ENCODE measurements around the gene LRRC18.

LRRC18 gene

GRCh38 chr10:48958598-48959190, 19.1 kb upstream of the LRRC18 start:
- Histone ChIP-seq H3K4me3 (ENCODE audit: low read depth, low read length) (no peak overlapping the region), H3K27ac (no peak overlapping the region), H3K79me2 (no peaks in the 10 kb centered on the region), H3K36me3 (ENCODE audit: control insufficient read depth, insufficient read depth, low read length) (no peaks in the 10 kb centered on the region), H2AFZ (no peak overlapping the region), H3K9me3 (ENCODE audit: control insufficient read depth, low read length) (no peaks in the 10 kb centered on the region), H3K4me2 (ENCODE audit: low read length) (no peak overlapping the region), H3K27me3 (ENCODE audit: control insufficient read depth, insufficient read depth, low read length) (no peaks in the 10 kb centered on the region), H3K9ac (no peak overlapping the region), H3K4me1 (no peaks in the 10 kb centered on the region)
- no peak for TF ChIP-seq CTCF (IDR thresholded peaks at IDR 0.05)

DNA sequence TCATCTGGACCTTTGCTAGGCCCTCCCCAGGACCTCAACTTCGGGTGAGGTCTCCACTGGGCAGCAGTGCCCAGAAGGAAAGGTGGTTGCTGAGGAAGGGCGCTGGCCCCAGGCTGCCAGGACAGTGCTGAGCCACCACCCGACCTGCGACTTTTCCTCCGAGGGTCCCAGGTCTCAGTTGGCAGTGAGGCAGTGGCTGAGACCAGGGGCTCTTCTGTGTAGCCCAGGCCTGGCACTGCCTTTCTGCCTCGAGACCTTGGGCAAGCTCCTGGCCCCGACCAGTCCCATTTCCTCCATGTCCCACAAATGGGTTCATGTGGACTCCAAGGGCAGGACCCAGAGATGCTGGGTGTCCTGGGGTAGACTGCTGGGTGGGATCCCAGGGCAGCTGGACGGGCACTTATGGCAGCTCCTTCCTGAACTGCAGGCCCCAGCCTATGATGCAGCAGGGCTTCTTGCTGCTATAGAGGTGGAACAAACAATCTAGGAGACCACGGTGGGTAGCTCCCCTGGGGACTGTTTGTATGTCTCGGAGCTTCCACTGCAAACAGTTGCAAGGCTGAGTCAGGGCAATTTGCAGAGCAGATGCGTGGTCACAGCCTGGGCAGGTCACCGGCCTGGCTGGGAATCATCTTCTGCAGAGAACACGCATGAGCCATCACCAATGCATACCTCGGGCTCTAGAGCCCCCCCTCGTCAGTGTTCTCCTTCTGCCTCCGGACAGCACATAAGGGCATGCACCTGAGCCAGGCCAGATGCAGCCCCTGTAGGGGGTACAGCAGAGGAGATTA, 17.9 kb upstream of the LRRC18 start:
- Histone ChIP-seq H3K4me1 (no peaks in the 10 kb centered on the region), H3K4me2 (ENCODE audit: low read length) (no peak overlapping the region), H2AFZ (no peak overlapping the region), H3K27me3 (ENCODE audit: control insufficient read depth, insufficient read depth, low read length) (no peaks in the 10 kb centered on the region), H3K4me3 (ENCODE audit: low read depth, low read length) (no peak overlapping the region), H3K9me3 (ENCODE audit: control insufficient read depth, low read length) (no peaks in the 10 kb centered on the region), H3K9ac (no peak overlapping the region), H3K36me3 (ENCODE audit: control insufficient read depth, insufficient read depth, low read length) (no peaks in the 10 kb centered on the region), H3K79me2 (no peaks in the 10 kb centered on the region), H3K27ac (no peak overlapping the region)
- no peak for TF ChIP-seq CTCF (IDR thresholded peaks at IDR 0.05)

DNA sequence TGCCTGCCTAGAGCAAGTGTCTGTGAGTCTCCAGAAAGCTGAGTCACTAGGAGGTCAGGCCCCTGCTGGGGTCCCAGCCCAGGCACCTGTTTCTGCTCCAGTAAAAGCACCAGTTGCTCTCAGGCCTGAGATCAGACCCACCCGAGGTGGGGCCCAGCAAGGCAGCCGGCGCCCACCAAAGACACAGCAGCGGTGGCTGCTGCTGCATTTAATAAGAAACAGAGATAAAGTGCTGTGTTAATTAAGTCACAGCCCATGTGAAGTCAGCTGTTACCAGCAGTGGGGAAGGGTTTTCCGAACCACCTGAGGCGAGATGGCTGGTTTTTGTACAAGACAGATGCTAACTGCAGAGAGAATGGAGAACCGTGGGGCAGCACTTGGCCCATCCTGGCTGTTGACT, 12.1 kb upstream of the LRRC18 start:
- no peak for TF ChIP-seq CTCF (IDR thresholded peaks at IDR 0.05)
- Histone ChIP-seq H3K27me3 (ENCODE audit: control insufficient read depth, insufficient read depth, low read length) (no peaks in the 10 kb centered on the region), H3K9me3 (ENCODE audit: control insufficient read depth, low read length) (no peaks in the 10 kb centered on the region), H3K4me1 (no peaks in the 10 kb centered on the region), H3K79me2 (no peaks in the 10 kb centered on the region), H3K4me3 (ENCODE audit: low read depth, low read length) (no peak overlapping the region), H3K27ac (no peak overlapping the region), H2AFZ (no peak overlapping the region), H3K9ac (no peak overlapping the region), H3K4me2 (ENCODE audit: low read length) (no peak overlapping the region), H3K36me3 (ENCODE audit: control insufficient read depth, insufficient read depth, low read length) (no peaks in the 10 kb centered on the region)

- no peak overlapping the region for H3K4me2 ChIP-seq (ENCODE audit: low read length)
- H3K9me3 ChIP-seq (ENCODE audit: control insufficient read depth, low read length), result no peaks in the 10 kb centered on the region
- TF ChIP-seq CTCF (IDR thresholded peaks at IDR 0.05), result no peak
- no peak overlapping the region for H2AFZ ChIP-seq
- H3K27ac ChIP-seq, result no peak overlapping the region
- H3K36me3 ChIP-seq (ENCODE audit: control insufficient read depth, insufficient read depth, low read length), result no peaks in the 10 kb centered on the region
- H3K4me3 ChIP-seq (ENCODE audit: low read depth, low read length), result no peak overlapping the region
- H3K27me3 ChIP-seq (ENCODE audit: control insufficient read depth, insufficient read depth, low read length), result no peaks in the 10 kb centered on the region
- no peaks in the 10 kb centered on the region for H3K79me2 ChIP-seq
- no peak overlapping the region for H3K9ac ChIP-seq
- no peaks in the 10 kb centered on the region for H3K4me1 ChIP-seq
Observed at GRCh38 chr10:48948470-48949037, 8.9 kb upstream of the LRRC18 start.
